ENCODE results near the gene DCP1A.
A peak's percentile ranks its signal among the peaks of the same experiment; 100 is the strongest.
"Not testable (repeated sequence)": the region's sequence is repeated elsewhere in the genome, so short reads cannot be mapped to it uniquely, and the experiment has no call there.

DCP1A gene

DNA sequence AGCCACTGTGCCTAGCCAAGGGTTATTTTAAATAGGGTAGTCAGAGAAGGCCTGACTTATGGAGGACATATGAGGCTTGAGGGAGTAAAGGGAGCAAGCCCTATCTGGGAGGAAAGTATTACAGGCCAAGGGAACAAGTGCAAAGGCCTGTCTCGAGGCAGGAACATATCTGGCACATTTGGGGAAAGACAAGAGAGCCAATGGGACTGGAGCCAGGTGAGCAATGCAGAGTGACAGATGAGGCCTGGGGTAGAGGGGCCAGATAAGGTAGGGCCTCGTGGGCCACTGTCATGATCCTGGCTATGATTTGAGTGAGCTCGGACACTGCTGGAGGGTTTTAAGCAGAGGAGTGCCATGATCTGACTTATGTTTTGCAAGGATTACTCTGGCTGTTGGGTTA, 43.8 kb downstream of the DCP1A start:
- H3K27ac Mint-ChIP-seq = peak overlapping the region; percentile 69
- H3K4me3 Mint-ChIP-seq = no peak overlapping the region
- H3K9me3 Mint-ChIP-seq = no peaks in the 10 kb centered on the region
- DNase-seq = no peak
- H3K4me1 Mint-ChIP-seq (ENCODE audit: low read depth) = peaks cover 2% of the 10 kb centered on the region
- peaks cover 69% of the 10 kb centered on the region for H3K36me3 Mint-ChIP-seq (ENCODE audit: low read depth)
- no peaks in the 10 kb centered on the region for H3K27me3 Mint-ChIP-seq

DNA sequence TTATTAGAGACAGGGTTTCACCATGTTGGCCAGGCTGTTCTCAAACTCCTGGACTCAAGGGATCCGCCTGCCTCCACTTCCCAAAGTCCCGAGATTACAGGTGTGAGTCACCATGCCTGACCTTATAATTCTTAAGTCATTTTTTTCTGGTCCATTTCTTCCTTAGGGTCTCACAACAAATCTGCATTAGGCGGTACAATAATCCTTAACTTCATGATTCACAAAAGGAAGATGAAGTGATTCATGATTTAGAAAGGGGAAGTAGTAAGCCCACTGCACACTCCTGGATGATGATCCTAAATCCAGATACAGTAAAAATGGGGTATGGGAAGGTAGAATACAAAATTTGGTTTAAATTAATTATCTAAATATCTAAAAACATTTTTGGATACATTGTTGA, 46.5 kb downstream of the DCP1A start:
- Mint-ChIP-seq H3K4me3 (no peak overlapping the region), H3K9me3 (no peaks in the 10 kb centered on the region), H3K27ac (no peak overlapping the region), H3K27me3 (no peaks in the 10 kb centered on the region), H3K4me1 (ENCODE audit: low read depth) (peaks cover 2% of the 10 kb centered on the region), H3K36me3 (ENCODE audit: low read depth) (peaks cover 74% of the 10 kb centered on the region)
- DNase-seq = no peak

DNA sequence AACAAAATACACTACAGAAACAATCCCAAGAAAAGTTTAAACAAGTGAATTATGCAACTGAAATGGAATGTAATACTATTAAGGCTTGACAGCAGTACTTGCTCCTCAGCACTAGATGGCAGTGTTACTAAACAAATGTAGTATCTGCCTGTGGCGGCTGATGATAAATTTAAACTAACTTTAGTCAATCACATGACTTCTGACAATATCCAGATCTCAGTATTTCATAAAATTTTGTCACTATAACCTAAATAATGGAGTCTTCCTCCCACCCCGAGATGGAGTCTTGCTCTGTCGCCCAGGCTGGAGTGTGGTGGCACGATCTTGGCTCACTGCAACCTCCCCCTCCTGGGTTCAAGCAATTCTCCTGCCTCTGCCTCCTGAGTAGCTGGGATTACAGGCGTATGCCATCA, 47.7 kb downstream of the DCP1A start:
- H3K4me3 Mint-ChIP-seq; H3K9me3 Mint-ChIP-seq; H3K27me3 Mint-ChIP-seq; H3K27ac Mint-ChIP-seq; H3K4me1 Mint-ChIP-seq (ENCODE audit: low read depth); DNase-seq: not testable (repeated sequence)
- H3K36me3 Mint-ChIP-seq (ENCODE audit: low read depth) = peaks cover 77% of the 10 kb centered on the region

DNA sequence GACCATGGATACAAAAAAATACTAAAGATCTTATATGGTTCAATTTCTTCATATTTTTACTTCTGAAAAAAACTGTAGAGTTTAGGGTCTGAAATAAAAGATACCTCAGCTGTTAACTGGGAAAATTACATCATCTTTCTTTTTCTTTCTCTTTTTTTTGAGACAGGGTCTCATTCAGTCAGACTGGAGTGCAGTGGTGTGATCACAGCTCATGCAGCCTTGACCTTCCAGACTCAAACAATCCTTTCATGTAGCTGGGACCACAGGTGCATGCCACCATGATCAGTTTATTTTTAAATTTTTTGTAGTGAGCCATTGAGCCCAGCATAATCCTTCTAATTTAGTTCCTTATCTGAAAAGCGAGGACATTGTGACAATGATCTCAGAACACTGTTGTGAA, 51.9 kb downstream of the DCP1A start:
- Mint-ChIP-seq H3K36me3 (ENCODE audit: low read depth) (peaks cover 76% of the 10 kb centered on the region), H3K4me1 (ENCODE audit: low read depth) (peaks cover 2% of the 10 kb centered on the region), H3K27me3 (no peaks in the 10 kb centered on the region), H3K4me3 (no peak overlapping the region), H3K27ac (peak overlapping the region; percentile 26), H3K9me3 (no peaks in the 10 kb centered on the region)
- no peak for DNase-seq

DNA sequence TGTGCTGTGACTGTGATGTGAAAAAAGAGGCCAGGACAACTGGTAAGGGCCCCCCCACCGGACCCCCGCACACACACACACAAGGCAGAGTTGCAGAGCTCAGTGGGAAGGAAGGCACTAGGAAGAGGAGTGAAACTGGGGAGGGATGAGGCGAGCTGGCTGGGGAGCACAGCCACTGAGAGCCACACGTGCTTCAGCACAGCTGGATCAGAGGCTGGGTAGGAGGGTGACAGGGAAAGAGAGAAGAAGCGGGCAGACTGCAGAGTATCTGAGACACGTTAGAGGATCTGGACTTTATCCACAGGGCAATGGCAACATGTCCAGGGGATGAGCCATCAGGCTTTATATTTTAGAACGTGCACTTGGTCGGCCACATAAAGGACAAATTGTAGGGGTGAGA, 53.5 kb downstream of the DCP1A start:
- peaks cover 72% of the 10 kb centered on the region for H3K36me3 Mint-ChIP-seq (ENCODE audit: low read depth)
- H3K9me3 Mint-ChIP-seq = no peaks in the 10 kb centered on the region
- DNase-seq = no peak
- no peaks in the 10 kb centered on the region for H3K27me3 Mint-ChIP-seq
- peak overlapping the region; percentile 13 for H3K27ac Mint-ChIP-seq
- no peak overlapping the region for H3K4me3 Mint-ChIP-seq
- H3K4me1 Mint-ChIP-seq (ENCODE audit: low read depth) = no peaks in the 10 kb centered on the region

DNA sequence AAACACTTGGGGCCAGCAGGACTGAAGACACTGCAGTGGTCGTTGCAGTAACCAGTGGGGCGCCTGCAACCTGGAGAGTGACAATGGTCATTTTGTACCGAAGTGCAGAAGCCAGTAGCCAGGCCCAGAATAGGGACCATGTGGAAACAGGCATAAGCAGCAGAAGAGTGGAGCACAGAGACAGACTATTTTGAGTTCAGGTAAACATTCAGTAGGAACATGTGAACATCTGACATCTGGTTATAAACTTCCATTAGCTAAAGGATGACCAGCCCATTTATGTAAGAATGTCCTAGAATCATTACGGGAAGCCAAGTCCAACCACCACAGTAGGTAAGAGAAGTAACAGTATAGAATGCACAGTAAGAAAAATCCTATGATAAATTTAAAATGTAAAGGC, 59.1 kb downstream of the DCP1A start:
- Mint-ChIP-seq H3K27me3 (no peaks in the 10 kb centered on the region), H3K36me3 (ENCODE audit: low read depth) (peaks cover 81% of the 10 kb centered on the region), H3K4me1 (ENCODE audit: low read depth) (peaks cover 13% of the 10 kb centered on the region), H3K4me3 (no peak overlapping the region), H3K27ac (peak overlapping the region; percentile 57), H3K9me3 (no peaks in the 10 kb centered on the region)
- DNase-seq = no peak

DNA sequence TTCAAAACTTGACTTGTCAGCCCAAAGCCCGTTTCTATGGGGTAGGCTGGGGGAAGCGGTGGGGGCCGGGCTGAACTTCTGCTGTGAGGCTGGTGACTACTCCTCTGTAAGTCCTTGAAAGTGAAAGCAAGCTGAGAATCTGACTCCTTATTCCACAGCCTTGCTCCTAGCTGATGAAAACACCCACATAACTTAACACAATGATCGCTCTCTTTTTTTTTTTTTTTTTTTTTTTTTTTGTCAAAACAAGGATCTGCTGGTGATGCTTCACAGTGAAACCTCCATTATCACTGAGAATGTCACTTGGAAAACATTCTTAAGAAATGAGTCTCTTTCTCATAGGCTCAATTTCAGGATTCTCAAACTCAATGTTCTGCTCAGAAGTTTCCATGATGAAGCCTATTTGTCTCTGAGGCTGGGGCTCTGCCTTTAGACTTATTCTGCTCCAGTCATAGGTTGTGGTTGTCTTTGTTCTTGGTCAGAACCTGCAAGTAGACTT, 60.2 kb downstream of the DCP1A start:
- Mint-ChIP-seq H3K27ac (peak overlapping the region; percentile 91), H3K9me3 (no peaks in the 10 kb centered on the region)

DNA sequence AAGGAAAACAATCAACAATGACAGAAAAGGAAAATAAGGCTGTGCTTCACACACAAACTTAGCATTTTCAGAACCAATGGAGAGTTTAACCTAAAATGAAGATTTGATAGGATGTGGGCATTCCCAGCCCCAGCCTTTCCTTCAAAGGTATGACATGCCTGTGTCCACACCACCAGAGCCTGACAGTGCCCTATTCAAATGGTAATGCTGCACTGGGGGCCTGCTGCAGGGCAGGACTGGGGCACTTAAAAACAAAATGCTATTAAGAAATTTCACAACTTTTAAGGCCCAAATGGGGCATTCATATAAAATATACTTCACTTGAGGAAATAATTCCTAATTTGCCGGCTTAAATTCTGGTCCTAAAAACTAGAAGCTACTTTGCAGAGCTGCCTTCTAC, 60.6 kb downstream of the DCP1A start:
- Mint-ChIP-seq H3K36me3 (ENCODE audit: low read depth) (peaks cover 77% of the 10 kb centered on the region), H3K27me3 (no peaks in the 10 kb centered on the region), H3K27ac (peak overlapping the region; percentile 91), H3K4me1 (ENCODE audit: low read depth) (peaks cover 13% of the 10 kb centered on the region), H3K9me3 (no peaks in the 10 kb centered on the region), H3K4me3 (no peak overlapping the region)
- DNase-seq = no peak

More for the DNA sequence above, 60.2 kb downstream of the DCP1A start:
- Mint-ChIP-seq H3K27me3 (no peaks in the 10 kb centered on the region), H3K36me3 (ENCODE audit: low read depth) (peaks cover 82% of the 10 kb centered on the region), H3K4me1 (ENCODE audit: low read depth) (peaks cover 13% of the 10 kb centered on the region), H3K4me3 (no peak overlapping the region)
- DNase-seq = no peak

DNA sequence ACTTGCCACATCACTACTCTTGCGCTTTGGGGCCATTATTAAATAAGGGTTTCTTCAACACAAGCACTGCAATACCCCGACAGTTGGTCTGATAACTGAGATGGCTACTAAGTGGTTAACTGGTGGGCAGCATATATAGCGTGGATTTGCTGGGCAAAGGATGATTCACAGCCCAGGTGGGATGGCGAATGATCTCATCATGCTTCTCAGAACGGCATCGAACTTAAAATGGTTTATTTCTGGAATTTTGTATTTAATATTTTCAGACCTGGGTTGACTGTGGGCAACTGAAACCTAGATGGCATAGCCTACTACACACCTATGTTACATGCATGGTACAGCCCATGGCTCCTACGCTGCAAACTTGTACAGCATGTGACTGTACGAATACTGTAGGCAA, 64.8 kb downstream of the DCP1A start:
- Mint-ChIP-seq H3K27ac (no peak overlapping the region), H3K9me3 (no peaks in the 10 kb centered on the region), H3K36me3 (ENCODE audit: low read depth) (peaks cover 54% of the 10 kb centered on the region), H3K27me3 (no peaks in the 10 kb centered on the region), H3K4me3 (no peak overlapping the region), H3K4me1 (ENCODE audit: low read depth) (peaks cover 8% of the 10 kb centered on the region)
- no peak for DNase-seq

DNA sequence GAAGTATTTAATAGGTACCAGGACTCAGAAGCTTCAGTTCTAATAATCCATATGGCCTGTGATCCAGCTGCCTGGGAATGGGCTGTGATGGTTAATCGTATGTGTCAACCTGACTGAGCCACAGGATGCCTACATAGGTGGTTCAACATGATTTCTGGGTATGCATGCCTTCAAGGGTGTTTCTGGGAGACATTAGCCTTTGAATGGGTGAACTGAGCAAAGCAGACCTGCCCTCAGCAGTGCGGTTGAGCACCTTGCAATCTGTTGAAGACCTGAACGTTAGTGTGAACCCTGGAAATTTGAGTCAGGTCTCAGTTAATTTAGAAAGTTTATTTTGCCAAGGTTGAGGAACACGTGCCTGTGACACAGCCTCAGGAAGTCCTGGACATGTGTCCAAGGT, 68.7 kb downstream of the DCP1A start:
- DNase-seq = no peak
- H3K27me3 Mint-ChIP-seq = no peaks in the 10 kb centered on the region
- H3K36me3 Mint-ChIP-seq (ENCODE audit: low read depth) = peaks cover 18% of the 10 kb centered on the region
- H3K9me3 Mint-ChIP-seq = no peaks in the 10 kb centered on the region
- no peak overlapping the region for H3K27ac Mint-ChIP-seq
- H3K4me1 Mint-ChIP-seq (ENCODE audit: low read depth) = peaks cover 8% of the 10 kb centered on the region
- no peak overlapping the region for H3K4me3 Mint-ChIP-seq

DNA sequence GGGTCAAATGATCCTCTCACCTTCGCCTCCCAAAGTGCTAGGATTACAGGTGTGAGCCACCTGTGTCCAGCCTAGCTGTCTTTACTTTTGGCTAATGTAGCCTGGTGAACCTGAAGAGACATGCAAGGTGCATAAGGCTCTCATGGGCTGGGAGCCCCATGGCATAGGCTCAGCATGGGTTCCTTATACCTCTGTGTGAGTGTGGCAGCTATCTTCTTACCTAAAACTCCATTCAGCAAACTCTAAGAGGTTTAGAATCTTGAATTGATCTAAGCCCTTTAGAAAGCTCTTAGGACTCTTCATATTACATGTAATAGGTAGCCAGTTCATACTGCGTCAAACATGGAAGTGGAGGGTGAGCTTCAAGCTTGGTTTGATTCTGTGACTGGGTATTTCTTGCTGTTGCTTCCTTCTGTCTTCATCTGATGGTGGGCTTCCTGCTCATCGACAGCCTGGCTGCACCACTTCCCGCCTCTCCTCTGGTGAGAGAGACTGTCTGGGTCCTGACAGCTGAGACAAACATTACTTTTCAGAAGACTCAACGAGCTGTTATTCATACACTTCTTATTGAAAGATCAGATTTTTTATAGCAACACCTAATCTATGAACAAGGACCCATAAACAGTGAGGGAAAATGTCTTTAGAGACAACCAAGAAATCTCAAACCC, 72.3 kb downstream of the DCP1A start:
- Mint-ChIP-seq H3K36me3 (ENCODE audit: low read depth) (no peaks in the 10 kb centered on the region), H3K27me3 (no peaks in the 10 kb centered on the region), H3K9me3 (no peaks in the 10 kb centered on the region), H3K4me1 (ENCODE audit: low read depth) (peaks cover 13% of the 10 kb centered on the region), H3K4me3 (no peak overlapping the region), H3K27ac (no peak overlapping the region)
- DNase-seq = no peak

DNA sequence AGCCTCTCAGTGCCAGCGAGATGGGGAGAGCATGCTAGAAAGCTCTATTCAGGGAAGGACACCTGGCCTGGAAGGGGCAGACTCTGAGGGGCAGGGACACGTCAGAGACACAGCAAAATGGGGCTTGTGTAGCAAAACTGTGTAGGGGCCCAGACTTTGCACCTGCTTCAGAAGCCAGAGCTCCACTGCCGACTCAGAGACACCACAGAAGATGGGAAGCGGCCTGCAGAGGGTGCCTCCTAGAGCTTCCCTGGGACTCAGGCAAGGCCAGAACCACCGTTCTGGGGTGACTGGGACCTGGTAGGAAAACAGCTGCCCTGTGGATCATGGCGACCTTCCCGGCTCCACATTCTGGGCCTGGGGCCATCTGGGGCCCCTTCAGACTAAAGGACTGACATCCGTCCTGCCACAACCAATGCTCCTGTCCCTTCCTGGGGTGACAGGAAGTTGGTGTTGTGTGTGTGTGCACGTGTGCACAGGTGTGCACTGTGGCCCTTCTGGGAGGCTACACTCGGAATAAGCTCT, 74.1 kb downstream of the DCP1A start:
- DNase-seq = no peak
- peaks cover 18% of the 10 kb centered on the region for H3K4me1 Mint-ChIP-seq (ENCODE audit: low read depth)
- no peak overlapping the region for H3K4me3 Mint-ChIP-seq
- no peaks in the 10 kb centered on the region for H3K27me3 Mint-ChIP-seq
- no peak overlapping the region for H3K27ac Mint-ChIP-seq
- no peaks in the 10 kb centered on the region for H3K36me3 Mint-ChIP-seq (ENCODE audit: low read depth)
- H3K9me3 Mint-ChIP-seq = no peaks in the 10 kb centered on the region

DNA sequence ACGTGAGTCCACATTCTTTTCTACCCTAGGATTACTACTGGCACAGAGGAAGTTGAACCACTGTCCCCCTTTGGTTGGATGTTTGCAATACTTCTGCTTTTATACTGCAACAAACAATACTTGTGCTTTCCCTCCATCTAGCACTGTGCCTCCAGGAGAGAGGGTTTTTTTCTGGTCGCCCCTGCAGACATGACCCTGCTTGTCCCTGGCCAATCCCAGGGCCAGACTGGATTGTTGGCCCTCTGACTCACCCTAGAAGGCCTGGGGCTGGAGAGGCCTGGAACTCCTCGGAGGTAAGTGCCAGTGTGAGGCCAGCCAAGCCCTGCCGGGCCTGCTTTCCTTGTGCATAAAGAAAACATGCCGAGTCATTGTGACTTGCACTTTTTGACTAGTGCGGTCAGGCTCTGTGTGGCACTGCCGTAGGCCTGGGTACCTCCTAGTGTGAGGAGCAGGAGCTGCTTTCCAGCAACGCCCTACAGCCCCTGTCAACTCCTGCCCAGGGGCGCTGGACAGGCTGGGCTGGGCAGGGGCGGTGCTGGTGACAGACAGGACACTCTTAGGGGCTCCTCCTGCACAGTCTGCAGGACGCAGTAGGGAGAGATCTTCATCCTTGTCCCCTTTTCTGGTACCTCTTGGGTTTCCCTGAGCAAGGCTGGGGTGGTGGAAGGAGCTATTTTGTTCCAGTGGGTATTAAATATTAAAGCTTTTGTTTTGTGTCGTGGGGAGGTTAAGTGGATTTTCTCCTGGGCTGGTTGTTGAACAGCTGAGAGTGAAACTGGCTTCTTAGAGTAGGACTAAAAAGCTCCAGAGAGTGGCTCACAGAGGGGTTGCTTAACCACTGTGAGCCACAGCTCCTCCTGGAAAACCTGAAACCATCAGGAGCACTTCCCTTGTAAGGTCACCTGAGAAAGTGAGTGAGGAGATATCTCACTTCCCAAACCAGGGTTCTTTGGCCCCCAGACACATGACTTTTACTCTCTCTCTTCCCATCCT, 77.2 kb downstream of the DCP1A start:
- Mint-ChIP-seq H3K4me1 (ENCODE audit: low read depth) (peaks cover 14% of the 10 kb centered on the region), H3K4me3 (no peak overlapping the region), H3K27me3 (no peaks in the 10 kb centered on the region), H3K9me3 (no peaks in the 10 kb centered on the region), H3K27ac (peak overlapping the region; percentile 82), H3K36me3 (ENCODE audit: low read depth) (no peaks in the 10 kb centered on the region)
- DNase-seq = no peak

DNA sequence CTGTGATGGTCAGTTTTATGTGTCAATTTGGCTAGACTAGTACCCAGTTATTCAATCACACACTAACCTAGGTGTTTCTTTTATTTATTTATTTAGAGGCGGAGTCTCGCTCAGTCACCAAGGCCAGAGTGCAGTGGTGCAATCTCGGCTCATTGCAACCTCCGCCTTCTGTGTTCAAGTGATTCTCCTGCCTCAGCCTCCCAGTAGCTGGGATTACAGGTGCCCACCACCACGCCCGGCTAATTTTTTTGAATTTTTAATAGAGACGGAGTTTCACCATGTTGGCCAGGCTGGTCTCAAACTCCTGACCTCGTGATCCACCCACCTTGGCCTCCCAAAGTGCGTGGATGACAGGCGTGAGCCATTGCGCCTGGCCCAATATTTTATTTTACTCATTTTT, 78.2 kb downstream of the DCP1A start:
- H3K4me1 Mint-ChIP-seq (ENCODE audit: low read depth); H3K36me3 Mint-ChIP-seq (ENCODE audit: low read depth); DNase-seq; H3K27me3 Mint-ChIP-seq; H3K4me3 Mint-ChIP-seq; H3K9me3 Mint-ChIP-seq; H3K27ac Mint-ChIP-seq: not testable (repeated sequence)

DNA sequence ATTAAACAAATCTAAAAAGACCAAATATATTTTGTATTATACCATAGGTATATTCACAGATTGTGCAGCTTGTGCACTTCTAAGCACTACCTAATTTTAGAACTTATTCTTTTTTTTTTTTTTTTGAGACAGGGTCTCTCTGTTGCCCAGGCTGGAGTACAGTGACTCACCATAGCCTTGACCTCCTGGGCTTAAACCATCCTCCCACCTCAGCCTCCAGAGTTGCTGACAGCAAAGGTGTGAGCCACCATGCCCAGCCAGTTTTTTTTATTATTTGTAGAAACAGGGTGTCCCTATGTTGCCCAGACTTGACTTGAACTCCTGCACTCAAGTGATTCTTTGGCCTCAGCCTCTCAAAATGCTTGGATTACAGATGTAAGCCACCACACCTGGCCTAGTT, 79.6 kb downstream of the DCP1A start:
- peaks cover 10% of the 10 kb centered on the region for H3K4me1 Mint-ChIP-seq (ENCODE audit: low read depth)
- H3K27ac Mint-ChIP-seq = no peak overlapping the region
- no peaks in the 10 kb centered on the region for H3K9me3 Mint-ChIP-seq
- H3K4me3 Mint-ChIP-seq = no peak overlapping the region
- H3K36me3 Mint-ChIP-seq (ENCODE audit: low read depth) = no peaks in the 10 kb centered on the region
- H3K27me3 Mint-ChIP-seq = no peaks in the 10 kb centered on the region
- no peak for DNase-seq
